Measurements from ENCODE around the gene ZNF575.
"Not testable (repeated sequence)": the region's sequence is repeated elsewhere in the genome, so short reads cannot be mapped to it uniquely, and the experiment has no call there.

Gene ZNF575

GRCh38 chr19:43511324-43511723 lies 21.7 kb upstream of the ZNF575 start:
- DNase-seq (ENCODE audit: low read depth) = no peak

GRCh38 chr19:43512399-43512798 lies 20.6 kb upstream of the ZNF575 start:
- not testable (repeated sequence) for DNase-seq (ENCODE audit: low read depth)

- DNase-seq (ENCODE audit: low read depth) = no peak
Measured at GRCh38 chr19:43518051-43518450, 14.9 kb upstream of the ZNF575 start.

GRCh38 chr19:43519436-43520088 lies 13.4 kb upstream of the ZNF575 start:
- peak; percentile 76 for DNase-seq (ENCODE audit: low read depth)

- DNase-seq (ENCODE audit: low read depth) = no peak
Measured at GRCh38 chr19:43522929-43523328, 10.1 kb upstream of the ZNF575 start.

GRCh38 chr19:43523696-43524095 lies 9.3 kb upstream of the ZNF575 start:
- DNase-seq (ENCODE audit: low read depth) = not testable (repeated sequence)

GRCh38 chr19:43524922-43525835 lies 7.8 kb upstream of the ZNF575 start:
- DNase-seq (ENCODE audit: low read depth) = no peak

GRCh38 chr19:43525836-43526771 lies 6.9 kb upstream of the ZNF575 start:
- no peak for DNase-seq (ENCODE audit: low read depth)

GRCh38 chr19:43526884-43527859 lies 5.8 kb upstream of the ZNF575 start, which contains the start of gene ETHE1:
ETHE1 (minus strand) TSS chr19:43527201; CDS start chr19:43527177, 24 bp downstream.
- DNase-seq (ENCODE audit: low read depth) = peak; percentile 48

GRCh38 chr19:43527860-43528622 lies 4.9 kb upstream of the ZNF575 start:
- DNase-seq (ENCODE audit: low read depth) = no peak

GRCh38 chr19:43532571-43532961 lies 422 bp upstream of the ZNF575 start:
- DNase-seq (ENCODE audit: low read depth) = no peak

GRCh38 chr19:43533546-43534304 lies 737 bp downstream of the ZNF575 start:
- peak; percentile 91 for DNase-seq (ENCODE audit: low read depth)

- DNase-seq (ENCODE audit: low read depth) = no peak
Measured at GRCh38 chr19:43534305-43534815, 1.4 kb downstream of the ZNF575 start.

- DNase-seq (ENCODE audit: low read depth) = no peak
Measured at GRCh38 chr19:43534816-43535761, 2.1 kb downstream of the ZNF575 start.

- DNase-seq (ENCODE audit: low read depth) = no peak
Measured at GRCh38 chr19:43538922-43539321, 5.9 kb downstream of the ZNF575 start.

- no peak for DNase-seq (ENCODE audit: low read depth)
Measured at GRCh38 chr19:43540381-43540780, 7.4 kb downstream of the ZNF575 start.

GRCh38 chr19:43541920-43542650 lies 9.1 kb downstream of the ZNF575 start:
- no peak for DNase-seq (ENCODE audit: low read depth)
